ENCODE results near the gene ITLN1. TPM values are rescaled to one million over a fixed set of nuclear protein-coding genes. Genes with fewer than 3 reads are reported as not detected.
"Not testable (repeated sequence)": the region's sequence is repeated elsewhere in the genome, so short reads cannot be mapped to it uniquely, and the experiment has no call there.

Gene ITLN1
- polyA plus RNA-seq, result not detected in 2 replicates
- not detected in 2 replicates for polyA minus RNA-seq

DNA sequence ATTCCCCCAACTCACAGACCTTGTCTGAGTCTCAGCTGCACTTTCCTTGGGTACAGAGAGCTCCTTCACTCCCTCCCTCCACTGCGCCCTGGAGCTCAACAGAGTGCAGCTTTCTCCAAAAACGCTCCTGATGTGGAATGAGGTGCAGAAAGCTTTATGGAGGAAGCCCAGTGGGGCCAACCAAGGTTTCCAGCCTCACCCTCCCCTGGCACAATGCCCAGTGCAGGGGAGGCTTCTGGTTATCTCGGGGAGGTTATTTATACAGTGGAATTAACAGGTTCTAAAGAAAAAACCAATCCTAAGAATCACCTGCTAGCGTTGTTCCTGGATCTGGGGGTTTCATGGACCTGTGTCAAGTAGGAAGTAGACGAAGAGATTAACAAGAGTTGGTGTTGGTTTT lies at the start of gene ITLN1:
Gene ITLN1, minus strand, starts transcription at position 139 of the 400 bp plus-strand sequence. CDS start 303 bp downstream, outside the sequence.
- Histone ChIP-seq H3K4me3 (ENCODE audit: low read length) (no peak within 1 kb of the TSS), H3K36me3 (ENCODE audit: insufficient read depth, low read length) (no peaks in the 10 kb centered on the region), H3K27me3 (ENCODE audit: insufficient read depth, low read depth, low read length) (no peaks in the 10 kb centered on the region), H3K27ac (ENCODE audit: low read length) (no peak within 1 kb of the TSS), H2AFZ (ENCODE audit: low read depth, low read length) (no peak within 1 kb of the TSS), H3F3A (ENCODE audit: insufficient read depth, low read length, poor library complexity, severe bottlenecking) (no peaks in the 10 kb centered on the region), H3K9me2 (ENCODE audit: insufficient read depth, low read length) (no peaks in the 10 kb centered on the region), H3K9ac (ENCODE audit: low read length) (no peak within 1 kb of the TSS), H3K4me2 (ENCODE audit: low read length) (no peak within 1 kb of the TSS), H4K20me1 (ENCODE audit: insufficient read depth) (no peaks in the 10 kb centered on the region), H3K79me2 (replicated peaks; ENCODE audit: insufficient read depth, low read length) (no peaks in the 10 kb centered on the region), H3K9me3 (ENCODE audit: low read length) (no peaks in the 10 kb centered on the region)
- TF ChIP-seq MXI1 (conservative IDR thresholded peaks at IDR 0.05; ENCODE audit: poor library complexity, severe bottlenecking), result no peak
- no peak for TF ChIP-seq RAD21 (conservative IDR thresholded peaks at IDR 0.05)
- no peak for TF ChIP-seq REST (IDR thresholded peaks at IDR 0.05; ENCODE audit: borderline replicate concordance)
- TF ChIP-seq TAF1 (IDR thresholded peaks at IDR 0.05; ENCODE audit: low read depth), result no peak
- TF ChIP-seq SMC3 (conservative IDR thresholded peaks at IDR 0.05; ENCODE audit: poor library complexity), result no peak
- no peak for TF ChIP-seq POLR2AphosphoS5 (IDR thresholded peaks at IDR 0.05)
- TF ChIP-seq, protein P1, sequence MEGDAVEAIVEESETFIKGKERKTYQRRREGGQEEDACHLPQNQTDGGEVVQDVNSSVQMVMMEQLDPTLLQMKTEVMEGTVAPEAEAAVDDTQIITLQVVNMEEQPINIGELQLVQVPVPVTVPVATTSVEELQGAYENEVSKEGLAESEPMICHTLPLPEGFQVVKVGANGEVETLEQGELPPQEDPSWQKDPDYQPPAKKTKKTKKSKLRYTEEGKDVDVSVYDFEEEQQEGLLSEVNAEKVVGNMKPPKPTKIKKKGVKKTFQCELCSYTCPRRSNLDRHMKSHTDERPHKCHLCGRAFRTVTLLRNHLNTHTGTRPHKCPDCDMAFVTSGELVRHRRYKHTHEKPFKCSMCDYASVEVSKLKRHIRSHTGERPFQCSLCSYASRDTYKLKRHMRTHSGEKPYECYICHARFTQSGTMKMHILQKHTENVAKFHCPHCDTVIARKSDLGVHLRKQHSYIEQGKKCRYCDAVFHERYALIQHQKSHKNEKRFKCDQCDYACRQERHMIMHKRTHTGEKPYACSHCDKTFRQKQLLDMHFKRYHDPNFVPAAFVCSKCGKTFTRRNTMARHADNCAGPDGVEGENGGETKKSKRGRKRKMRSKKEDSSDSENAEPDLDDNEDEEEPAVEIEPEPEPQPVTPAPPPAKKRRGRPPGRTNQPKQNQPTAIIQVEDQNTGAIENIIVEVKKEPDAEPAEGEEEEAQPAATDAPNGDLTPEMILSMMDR (IDR thresholded peaks at IDR 0.05; ENCODE audit: poor library complexity, severe bottlenecking), result no peak
- TF ChIP-seq EP300 (conservative IDR thresholded peaks at IDR 0.05; ENCODE audit: poor library complexity, severe bottlenecking), result no peak
- no peak for TF ChIP-seq EZH2 (IDR thresholded peaks at IDR 0.05; ENCODE audit: borderline replicate concordance, insufficient read depth, low read length, poor library complexity, severe bottlenecking)

- not testable (repeated sequence) for H2AFZ ChIP-seq (ENCODE audit: low read depth, low read length); H3K9me3 ChIP-seq (ENCODE audit: low read length); H3K27me3 ChIP-seq (ENCODE audit: insufficient read depth, low read depth, low read length); H3F3A ChIP-seq (ENCODE audit: insufficient read depth, low read length, poor library complexity, severe bottlenecking); H3K9me2 ChIP-seq (ENCODE audit: insufficient read depth, low read length); H3K4me2 ChIP-seq (ENCODE audit: low read length); H3K4me3 ChIP-seq (ENCODE audit: low read length); H3K79me2 ChIP-seq (replicated peaks; ENCODE audit: insufficient read depth, low read length); H3K27ac ChIP-seq (ENCODE audit: low read length); H4K20me1 ChIP-seq (ENCODE audit: insufficient read depth); H3K36me3 ChIP-seq (ENCODE audit: insufficient read depth, low read length); H3K9ac ChIP-seq (ENCODE audit: low read length)
Observed at GRCh38 chr1:160933305-160933704, 48.3 kb upstream of the ITLN1 start.
